SU-DHL-6 (cell line): Measurements from ENCODE around the gene SMAD3.

Experiments used
- H2AFZ ChIP-seq: fragments of 200-600 bp; sonication (generic); 2 replicates; pipeline ENCODE4 v1.6.1; 2014; ENCODE audit warnings: low read depth, mild to moderate bottlenecking, moderate library complexity, mixed read lengths, antibody characterized with exemption, low read length; ENCODE audit not compliant: severe bottlenecking
- H3F3A ChIP-seq: fragments of 200-600 bp; shearing (Covaris generic); 2 replicates; pipeline ENCODE4 v1.6.0; 2016; ENCODE audit warnings: antibody characterized with exemption, mild to moderate bottlenecking; ENCODE audit not compliant: insufficient read depth
- H3K27ac ChIP-seq: fragments of 200-600 bp; sonication (generic); 2 replicates; pipeline ENCODE4 v1.5.1; 2016; ENCODE audit warnings: low read depth, mild to moderate bottlenecking, low read length, moderate library complexity, mixed read lengths
- H3K27me3 ChIP-seq: fragments of 200-600 bp; sonication (generic), shearing (Covaris generic); 2 replicates; pipeline ENCODE4 v1.6.0; 2014; ENCODE audit warnings: mild to moderate bottlenecking, low read length
- H3K36me3 ChIP-seq: fragments of 200-600 bp; sonication (generic); 2 replicates; pipeline ENCODE4 v1.6.1; 2014; ENCODE audit warnings: mild to moderate bottlenecking, low read length, mixed read lengths
- H3K4me2 ChIP-seq: fragments of 300-600, 200-600 bp; shearing (Covaris generic), sonication (generic); 2 replicates; pipeline ENCODE4 v1.6.0; 2014; ENCODE audit warnings: low read length, low read depth, mild to moderate bottlenecking; ENCODE audit not compliant: poor library complexity, severe bottlenecking
- H3K4me3 ChIP-seq: fragments of 200-600 bp; sonication (generic); 2 replicates; pipeline ENCODE4 v1.5.1; 2014; ENCODE audit warnings: antibody characterized with exemption, low read length, mild to moderate bottlenecking, mixed read lengths; ENCODE audit not compliant: insufficient read depth, poor library complexity, severe bottlenecking
- H3K79me2 ChIP-seq: fragments of 200-600 bp; sonication (generic); 2 replicates; pipeline ENCODE4 v1.6.1; 2014; ENCODE audit warnings: mild to moderate bottlenecking, low read length, moderate library complexity; ENCODE audit not compliant: insufficient read depth
- H3K9ac ChIP-seq: fragments of 200-600 bp; sonication (generic); 2 replicates; pipeline ENCODE4 v1.7.0; 2014; ENCODE audit warnings: mild to moderate bottlenecking, low read length
- H3K9me2 ChIP-seq: fragments of 200-600 bp; sonication (generic); replicated peaks from 2 replicates; pipeline ENCODE4 v1.6.1; 2014; ENCODE audit warnings: low read length; ENCODE audit not compliant: insufficient read depth
- H3K9me3 ChIP-seq: fragments of 200-600 bp; sonication (generic); 2 replicates; pipeline ENCODE4 v1.6.1; 2014; ENCODE audit warnings: low read length, mixed read lengths; ENCODE audit not compliant: insufficient read depth
- H4K20me1 ChIP-seq: fragments of 200-600 bp; sonication (generic); 2 replicates; pipeline ENCODE4 v1.6.1; 2014; ENCODE audit warnings: low read depth, mild to moderate bottlenecking, antibody characterized with exemption, low read length, moderate library complexity, mixed read lengths
- CTCF ChIP-seq: fragments of 200-600 bp; sonication (generic); IDR thresholded peaks from one replicate; pipeline ENCODE4 v1.5.1; 2017; ENCODE audit warnings: antibody characterized with exemption, mild to moderate bottlenecking, low read length, moderate library complexity; ENCODE audit not compliant: insufficient read depth, poor library complexity, severe bottlenecking
- EZH2phosphoT487 ChIP-seq: fragments of 200-600 bp; sonication (generic), shearing (Covaris generic); conservative IDR thresholded peaks from 2 replicates; pipeline ENCODE4 v1.6.1; 2018; ENCODE audit warnings: mild to moderate bottlenecking, antibody characterized with exemption, low read length, moderate library complexity, mixed read lengths

The SMAD3 gene

GRCh38 chr15:67082007-67082536 lies 16.7 kb downstream of the SMAD3 start:
- Histone ChIP-seq H3K79me2 (peaks cover 38% of the 10 kb centered on the region), H3K9me3 (no peaks in the 10 kb centered on the region), H3K36me3 (no peaks in the 10 kb centered on the region), H3K9ac (peak overlapping the region; percentile 46; the same call in 1 of the 2 replicates), H3F3A (peaks cover 71% of the 10 kb centered on the region), H4K20me1 (no peaks in the 10 kb centered on the region), H3K9me2 (no peaks in the 10 kb centered on the region), H3K4me2 (peak overlapping the region; percentile 74), H3K4me3 (no peak overlapping the region), H3K27ac (peak overlapping the region; percentile 95), H3K27me3 (no peaks in the 10 kb centered on the region), H2AFZ (no peak overlapping the region)
- no peak for TF ChIP-seq CTCF
- no peak for TF ChIP-seq EZH2phosphoT487

GRCh38 chr15:67083135-67083762 lies 17.8 kb downstream of the SMAD3 start:
- Histone ChIP-seq H3K9me2 (no peaks in the 10 kb centered on the region), H3K27ac (peak overlapping the region; percentile 95), H3K4me2 (peak overlapping the region; percentile 74), H3K9me3 (no peaks in the 10 kb centered on the region), H2AFZ (no peak overlapping the region), H3K79me2 (peaks cover 31% of the 10 kb centered on the region), H3K9ac (peak overlapping the region; percentile 46), H3K27me3 (no peaks in the 10 kb centered on the region), H3K36me3 (no peaks in the 10 kb centered on the region), H3K4me3 (peak overlapping the region; percentile 32), H3F3A (peaks cover 66% of the 10 kb centered on the region), H4K20me1 (no peaks in the 10 kb centered on the region)
- TF ChIP-seq CTCF (no peak), EZH2phosphoT487 (no peak)

GRCh38 chr15:67084561-67084960 lies 19.2 kb downstream of the SMAD3 start:
- peak overlapping the region; percentile 6 for H3K4me3 ChIP-seq
- H2AFZ ChIP-seq: no peak overlapping the region
- no peaks in the 10 kb centered on the region for H3K9me2 ChIP-seq
- no peaks in the 10 kb centered on the region for H3K9me3 ChIP-seq
- H3K27ac ChIP-seq: peak overlapping the region; percentile 77
- H3K4me2 ChIP-seq: peak overlapping the region; percentile 51
- no peak for TF ChIP-seq EZH2phosphoT487
- no peak for TF ChIP-seq CTCF
- H3F3A ChIP-seq: peaks cover 66% of the 10 kb centered on the region
- H3K27me3 ChIP-seq: no peaks in the 10 kb centered on the region
- H3K36me3 ChIP-seq: no peaks in the 10 kb centered on the region
- H3K79me2 ChIP-seq: peaks cover 20% of the 10 kb centered on the region
- peak overlapping the region; percentile 35 for H3K9ac ChIP-seq
- H4K20me1 ChIP-seq: no peaks in the 10 kb centered on the region
